Lower leg skin (tissue), 4 donors: ENCODE results near the gene MROH2B. TPM values are rescaled to one million over a fixed set of nuclear protein-coding genes. Genes with fewer than 3 reads are reported as not detected.

ENCODE experiments used
- DNase-seq, 2 donors: peaks; one replicate each; pipeline ENCODE4 v3.0.0-alpha.2; 2019; ENCODE audit warnings: low spot score in 2 of 2
- H3K4me3 ChIP-seq: fragments of 200-600 bp; sonication (generic); 2 replicates; pipeline ENCODE4 v1.5.1; 2017; ENCODE audit warnings: mild to moderate bottlenecking, low read depth; ENCODE audit not compliant: poor library complexity, severe bottlenecking
- CTCF ChIP-seq, 3 donors: fragments of 450-650 bp; IDR thresholded peaks; one replicate each; pipeline ENCODE4 v1.5.1; 2016; ENCODE audit warnings: antibody characterized with exemption in 3 of 3, mild to moderate bottlenecking in 3 of 3, moderate library complexity in 2 of 3
- POLR2A ChIP-seq, 2 donors: fragments of 450-650 bp; IDR thresholded peaks; one replicate each; pipeline ENCODE4 v1.6.1; 2016 to 2017; ENCODE audit warnings: antibody characterized with exemption in 2 of 2, mild to moderate bottlenecking in 1 of 2, moderate library complexity in 1 of 2
- WGBS, 2 donors: methylation state at CpG; one replicate each; pipeline ENCODE4 v1.1.5; 2018; 5-methylcytosine and 5-hydroxymethylcytosine counted together
- intact Hi-C: fragments of 100-400 bp; cut with DNase I; formaldehyde crosslinking; loops from one replicate; pipeline ENCODE4 v1.15.0; 2023; ENCODE audit warnings: low total_unique reads
- total RNA-seq, 4 donors: library from RNA; depleted of rRNA; stranded (reverse); fragments of >200 nt; gene quantifications; one replicate each; pipeline ENCODE4 v1.1.0, GENCODE V29; 2016

Gene MROH2B
- total RNA-seq, 4 donors from 2014 or later, result not detected

- no peak for DNase-seq
- H3K4me3 ChIP-seq, result no peak overlapping the region
- WGBS, 2 donors, result 68 to 72% methylated on average over 3 of the region's 3 CpGs
- intact Hi-C loops, result no loop called here
- no peak for TF ChIP-seq POLR2A (IDR thresholded peaks at IDR 0.05)
- TF ChIP-seq CTCF (IDR thresholded peaks at IDR 0.05), result no peak
Observed at GRCh38 chr5:40976836-40977235, 94.3 kb downstream of the MROH2B start.

- TF ChIP-seq POLR2A (IDR thresholded peaks at IDR 0.05), result no peak
- no peak for TF ChIP-seq CTCF (IDR thresholded peaks at IDR 0.05)
- H3K4me3 ChIP-seq, result no peak overlapping the region
- 67 to 76% methylated on average over 3 of the region's 3 CpGs for WGBS, 2 donors
- no peak for DNase-seq
- intact Hi-C loops, result no loop called here
Observed at GRCh38 chr5:40976041-40976440, 95.1 kb downstream of the MROH2B start.

- no peak overlapping the region for H3K4me3 ChIP-seq
- WGBS, 2 donors, result 73 to 75% methylated on average over 3 of the region's 3 CpGs
- DNase-seq, result no peak
- TF ChIP-seq CTCF (IDR thresholded peaks at IDR 0.05), result no peak
- TF ChIP-seq POLR2A (IDR thresholded peaks at IDR 0.05), result no peak
- intact Hi-C loops, result no loop called here
Observed at GRCh38 chr5:40973364-40974004, 97.7 kb downstream of the MROH2B start.

GRCh38 chr5:40972434-40972833, 98.7 kb downstream of the MROH2B start:
- no peak overlapping the region for H3K4me3 ChIP-seq
- no peak for TF ChIP-seq POLR2A (IDR thresholded peaks at IDR 0.05)
- TF ChIP-seq CTCF (IDR thresholded peaks at IDR 0.05), result no peak
- 88 to 89% methylated on average over 2 of the region's 2 CpGs for WGBS, 2 donors
- DNase-seq, result no peak
- intact Hi-C loops, result no loop called here

- whole genome bisulfite sequencing, 2 donors, result 82 to 84% methylated on average over 4 of the region's 4 CpGs
- no peak overlapping the region for H3K4me3 ChIP-seq
- intact Hi-C loops, result no loop called here
- no peak for DNase-seq
- TF ChIP-seq POLR2A (IDR thresholded peaks at IDR 0.05) (no peak), CTCF (IDR thresholded peaks at IDR 0.05) (no peak)
Observed at GRCh38 chr5:40962207-40962955, 108.8 kb downstream of the MROH2B start.
